Activated naive CD4-positive, alpha-beta T cell treated with anti-CD3 and anti-CD28 coated beads, Interleukin-2, amount 50 U/mL, for 16 hours (primary cell): ENCODE measurements around the gene GNB2.
"Not testable (repeated sequence)": the region's sequence is repeated elsewhere in the genome, so short reads cannot be mapped to it uniquely, and the experiment has no call there.

ENCODE experiments used
- DNase-seq: peaks from one replicate; pipeline ENCODE4 v3.0.0-alpha.2; 2020

Gene GNB2

DNA sequence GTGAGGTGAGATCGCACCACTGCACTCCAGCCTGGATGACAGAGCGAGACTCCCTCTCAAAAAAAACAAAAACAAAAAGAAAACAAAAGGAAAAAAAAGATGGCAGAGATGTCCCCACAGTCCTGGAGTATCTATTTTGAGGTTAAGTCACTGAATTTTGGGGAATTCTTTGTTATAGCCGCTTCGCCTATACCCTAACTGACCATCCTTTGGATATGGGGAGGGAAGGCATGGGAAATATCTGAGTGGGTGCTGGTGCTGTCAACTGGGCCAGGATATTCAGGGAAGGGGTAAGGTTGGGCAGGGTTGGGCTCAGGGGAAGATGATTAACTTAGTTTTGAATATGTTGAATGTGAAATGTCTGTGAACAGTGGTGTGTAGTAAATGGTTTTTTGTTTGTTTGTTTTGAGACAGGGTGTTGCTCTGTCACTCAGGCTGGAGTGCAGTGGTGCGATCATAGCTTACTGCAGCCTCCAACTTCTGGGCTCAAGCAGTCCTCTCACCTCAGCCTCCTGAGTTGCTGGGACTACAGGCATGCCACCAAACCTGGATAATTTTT is 8.3 kb upstream of the GNB2 start:
- DNase-seq = no peak

DNA sequence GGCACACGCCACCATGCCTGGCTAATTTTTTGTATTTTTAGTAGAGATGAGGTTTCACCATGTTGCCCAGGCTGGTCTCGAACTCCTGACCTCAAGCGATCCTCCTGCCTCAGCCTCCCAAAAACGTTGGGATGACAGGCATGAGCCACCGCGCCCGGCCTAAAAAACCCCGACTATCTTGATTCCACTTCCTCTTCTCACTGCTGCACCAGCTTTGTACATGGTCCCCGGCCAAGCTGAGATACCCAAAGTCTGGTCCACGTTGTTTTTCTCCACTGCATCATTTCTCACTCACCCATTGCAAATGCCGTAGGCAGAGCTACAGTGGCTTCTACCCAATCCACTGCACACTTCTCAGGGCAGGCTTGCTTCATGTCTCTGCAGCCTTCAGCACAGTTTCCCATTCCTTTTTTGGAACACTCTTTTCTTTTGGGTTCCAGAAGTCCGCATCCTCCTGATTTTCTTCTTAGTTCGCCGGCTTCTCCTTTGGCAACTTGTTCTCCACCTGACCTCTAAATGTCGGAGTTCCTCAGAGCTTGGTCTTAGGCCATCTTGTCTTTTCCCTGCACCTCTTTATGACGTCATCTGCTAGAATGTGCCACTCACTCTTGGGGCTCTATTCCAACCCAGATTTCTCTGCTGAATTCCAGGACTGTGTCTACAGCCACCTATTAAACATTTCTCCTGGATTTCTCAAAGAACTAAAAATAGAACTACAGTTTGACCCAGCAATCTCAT is 6.0 kb upstream of the GNB2 start:
- no peak for DNase-seq

DNA sequence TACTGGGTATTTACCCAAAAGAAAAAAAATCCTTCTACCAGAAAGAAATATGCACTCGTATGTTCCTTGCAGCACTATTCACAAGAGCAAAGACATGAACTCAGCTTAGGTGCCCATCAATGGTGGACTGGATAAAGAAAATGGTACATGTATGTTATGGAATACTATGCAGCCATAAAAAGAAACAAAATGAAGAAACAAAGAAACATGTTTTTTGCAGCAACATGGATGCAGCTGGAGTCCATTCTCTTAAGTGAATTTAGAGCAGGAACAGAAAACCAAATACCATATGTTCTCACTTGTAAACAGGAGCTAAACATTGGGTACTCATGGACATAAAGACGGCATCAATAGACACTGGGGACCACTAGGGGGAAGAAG is 5.5 kb upstream of the GNB2 start:
- no peak for DNase-seq

DNA sequence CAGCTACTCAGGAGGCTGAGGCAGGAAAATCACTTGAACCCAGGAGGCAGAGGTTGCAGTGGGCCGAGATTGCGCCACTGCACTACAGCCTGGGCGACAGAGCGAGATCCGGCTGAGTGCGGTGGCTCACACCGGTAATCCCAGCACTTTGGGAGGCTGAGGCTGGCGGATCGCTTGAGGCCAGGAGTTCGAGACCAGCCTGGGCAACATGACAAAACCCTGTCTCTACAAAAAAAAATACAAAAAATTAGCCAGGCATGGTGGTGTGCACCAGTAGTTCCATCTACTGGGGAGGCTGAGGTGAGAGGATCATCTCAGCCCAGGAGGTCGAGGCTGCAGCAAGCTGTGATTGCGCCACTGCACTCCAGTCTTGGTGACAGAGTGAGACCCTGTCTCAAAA is 4.4 kb upstream of the GNB2 start:
- DNase-seq = not testable (repeated sequence)

DNA sequence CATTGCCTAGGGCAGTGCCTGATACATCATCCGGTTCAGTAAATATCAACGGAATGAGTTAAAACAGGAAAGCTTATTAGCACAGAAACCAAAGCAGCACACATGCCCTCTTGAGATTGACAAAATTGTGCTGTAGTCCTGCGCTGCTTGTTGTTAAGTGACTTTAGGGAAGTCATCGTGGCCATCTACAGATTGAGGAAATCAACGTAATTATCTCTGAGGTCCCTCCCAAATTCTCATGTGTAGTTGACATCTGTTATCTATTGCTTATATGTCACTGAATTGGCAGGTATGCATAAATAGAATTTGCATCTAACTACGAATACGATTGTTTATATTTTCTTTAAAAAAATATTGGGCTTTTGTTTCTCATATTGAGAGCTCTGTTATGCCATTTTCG is 3.5 kb upstream of the GNB2 start:
- DNase-seq = no peak

DNA sequence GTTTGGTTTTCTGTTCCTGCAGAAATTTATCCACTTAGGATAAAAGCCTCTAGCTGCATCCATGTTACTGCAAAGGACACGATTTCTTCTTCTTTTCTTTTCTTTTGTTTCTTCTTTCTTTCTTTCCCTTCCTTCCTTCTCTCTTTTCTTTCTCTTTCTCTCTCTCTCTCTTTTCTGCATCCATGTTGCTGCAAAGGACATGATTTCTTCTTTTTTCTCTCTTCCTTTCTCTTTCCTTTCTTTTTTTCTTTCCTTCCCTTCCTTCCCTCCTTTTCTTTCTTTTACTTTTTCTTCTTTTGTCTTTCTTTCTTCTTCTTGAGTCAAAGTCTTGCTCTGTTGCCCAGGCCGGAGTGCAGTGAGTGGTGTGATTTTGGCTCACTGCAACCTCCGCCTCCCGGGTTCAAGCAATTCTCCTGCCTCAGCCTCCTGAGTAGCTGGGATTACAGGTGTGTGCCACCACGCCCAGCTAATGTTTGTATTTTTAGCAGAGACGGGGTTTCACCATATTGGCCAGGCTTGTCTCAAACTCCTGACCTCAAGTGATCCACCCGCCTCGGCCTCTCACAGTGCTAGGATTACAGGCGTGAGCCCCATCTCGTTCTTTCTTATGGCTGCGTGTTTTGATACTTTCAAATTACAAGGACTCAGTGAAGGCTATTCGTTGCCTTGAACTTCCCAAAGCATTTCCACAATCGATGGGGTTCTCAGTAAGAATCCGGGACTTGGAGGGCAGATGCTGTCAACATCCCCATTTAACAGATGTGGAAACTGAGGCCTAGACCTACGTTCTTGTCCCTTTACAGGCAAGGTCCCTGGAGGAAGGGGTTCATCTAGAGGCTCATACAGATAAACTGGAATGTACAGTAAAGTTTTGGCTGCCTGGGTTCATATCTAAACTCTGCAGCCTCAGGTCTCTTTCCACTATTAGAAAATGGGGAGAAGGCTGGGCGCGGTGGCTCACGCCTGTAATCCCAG is 1.9 kb upstream of the GNB2 start:
- no peak for DNase-seq

DNA sequence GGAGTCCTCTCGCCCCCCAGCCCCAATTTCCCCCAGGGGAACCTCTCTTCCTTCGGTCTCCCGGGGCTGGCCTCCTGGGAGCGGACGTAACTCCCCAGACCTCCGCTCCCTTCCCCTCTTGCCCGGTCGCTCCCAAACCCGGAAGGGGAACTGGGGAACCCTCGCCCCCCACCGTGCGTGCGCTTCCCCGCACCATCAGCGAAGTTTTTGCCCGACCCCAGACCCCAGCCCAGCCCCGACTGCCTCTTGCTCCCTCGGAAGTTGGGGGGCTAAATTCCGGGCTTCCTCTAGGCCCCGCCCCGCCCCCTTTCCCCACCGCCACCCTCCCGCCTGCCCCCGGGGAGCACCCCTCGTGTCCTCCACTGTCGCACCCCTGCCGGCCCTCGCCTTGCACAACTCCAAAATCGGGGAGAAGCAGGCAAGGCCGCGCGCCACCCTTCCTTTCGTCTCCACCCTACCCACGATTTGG is 436 bp downstream of the GNB2 start:
- DNase-seq = peak; percentile 47

DNA sequence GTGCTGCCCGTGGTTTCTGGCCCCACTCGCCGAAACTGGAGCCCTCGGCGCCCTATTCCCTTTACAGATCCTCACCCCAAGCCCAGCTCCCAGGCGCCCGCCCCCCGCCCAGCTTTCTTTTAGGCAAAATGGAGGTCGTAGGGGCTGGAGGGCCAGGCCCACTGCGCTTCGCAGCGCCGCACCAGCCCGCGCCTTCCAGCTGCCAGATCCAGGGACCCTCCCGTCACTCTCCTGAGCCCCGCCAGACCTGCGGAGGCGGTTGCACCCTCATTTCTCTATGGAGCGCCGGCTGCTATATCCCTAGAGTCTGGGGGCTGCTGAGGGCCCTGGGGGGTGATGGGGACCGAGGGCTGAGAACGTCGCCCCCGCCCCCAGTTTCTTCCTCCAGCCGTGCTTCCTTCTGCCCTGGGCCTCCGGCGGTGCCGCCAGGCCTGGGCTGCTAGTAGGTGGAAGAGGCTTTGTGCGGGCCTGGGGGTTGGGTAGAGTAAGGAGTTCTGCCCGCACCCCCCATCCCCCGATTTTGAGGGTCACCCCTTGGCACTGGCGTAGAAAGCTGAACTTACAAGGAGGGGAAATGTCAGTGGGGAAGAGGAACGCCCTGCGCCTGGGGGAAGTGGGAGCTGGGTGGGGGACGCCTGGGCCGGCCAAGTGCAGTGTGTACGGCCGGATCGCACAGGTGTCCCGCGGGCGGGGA is 1.0 kb downstream of the GNB2 start:
- DNase-seq = peak; percentile 41

DNA sequence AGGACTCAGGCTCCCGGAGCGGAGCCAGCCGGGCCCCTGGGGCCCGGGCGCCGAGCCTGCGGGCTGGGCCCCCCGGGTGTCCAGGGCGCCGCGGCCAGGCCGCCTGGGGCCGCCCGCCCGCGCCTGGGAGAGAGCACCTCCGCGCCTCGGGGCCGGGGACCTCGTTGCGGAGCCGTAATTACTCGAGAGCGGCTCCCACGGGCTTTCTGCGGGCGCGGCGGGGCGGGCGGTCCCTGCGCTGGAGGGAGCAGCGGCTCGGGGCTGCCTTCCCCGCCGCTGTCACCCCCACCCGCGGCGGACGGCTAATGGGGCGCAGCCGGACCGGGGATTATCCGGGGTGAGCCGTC is 1.5 kb downstream of the GNB2 start:
- peak; percentile 52 for DNase-seq

DNA sequence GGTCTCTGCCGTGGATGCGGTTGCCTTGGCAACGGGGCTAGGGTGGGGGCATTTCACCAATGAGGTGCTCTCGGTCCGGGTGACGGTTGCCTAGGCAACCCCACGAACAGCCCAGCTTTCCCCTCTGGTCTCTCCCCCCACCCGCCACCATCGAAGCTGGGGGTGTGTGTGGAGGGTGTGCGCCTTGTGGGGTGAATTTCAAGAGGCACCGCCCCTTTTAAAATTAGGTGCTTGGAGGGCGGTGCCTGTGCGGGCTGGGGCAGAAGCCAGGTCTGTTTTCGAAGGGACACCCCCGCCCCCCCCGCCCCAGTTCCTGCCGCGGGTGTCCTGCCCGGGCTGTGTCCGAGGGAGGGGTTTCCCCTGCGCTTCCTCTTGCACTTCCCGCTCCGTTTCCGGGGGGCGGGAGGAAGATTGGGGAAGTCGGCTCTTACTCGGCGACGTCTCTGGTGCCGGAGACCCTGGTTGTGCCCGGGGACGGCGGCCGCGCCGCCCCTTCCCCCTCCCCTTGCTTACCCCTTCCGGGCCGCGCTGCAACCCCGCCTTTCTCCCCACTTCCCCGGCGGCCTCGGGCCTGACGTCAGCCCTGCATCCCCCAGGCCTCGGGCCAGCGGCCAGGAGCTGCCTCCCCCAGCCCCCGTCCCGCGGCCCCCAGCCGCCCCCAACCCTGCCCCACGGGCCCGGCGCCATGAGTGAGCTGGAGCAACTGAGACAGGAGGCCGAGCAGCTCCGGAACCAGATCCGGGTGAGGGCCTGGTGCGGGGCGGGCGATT is 2.2 kb downstream of the GNB2 start:
- DNase-seq = peak; percentile 75

DNA sequence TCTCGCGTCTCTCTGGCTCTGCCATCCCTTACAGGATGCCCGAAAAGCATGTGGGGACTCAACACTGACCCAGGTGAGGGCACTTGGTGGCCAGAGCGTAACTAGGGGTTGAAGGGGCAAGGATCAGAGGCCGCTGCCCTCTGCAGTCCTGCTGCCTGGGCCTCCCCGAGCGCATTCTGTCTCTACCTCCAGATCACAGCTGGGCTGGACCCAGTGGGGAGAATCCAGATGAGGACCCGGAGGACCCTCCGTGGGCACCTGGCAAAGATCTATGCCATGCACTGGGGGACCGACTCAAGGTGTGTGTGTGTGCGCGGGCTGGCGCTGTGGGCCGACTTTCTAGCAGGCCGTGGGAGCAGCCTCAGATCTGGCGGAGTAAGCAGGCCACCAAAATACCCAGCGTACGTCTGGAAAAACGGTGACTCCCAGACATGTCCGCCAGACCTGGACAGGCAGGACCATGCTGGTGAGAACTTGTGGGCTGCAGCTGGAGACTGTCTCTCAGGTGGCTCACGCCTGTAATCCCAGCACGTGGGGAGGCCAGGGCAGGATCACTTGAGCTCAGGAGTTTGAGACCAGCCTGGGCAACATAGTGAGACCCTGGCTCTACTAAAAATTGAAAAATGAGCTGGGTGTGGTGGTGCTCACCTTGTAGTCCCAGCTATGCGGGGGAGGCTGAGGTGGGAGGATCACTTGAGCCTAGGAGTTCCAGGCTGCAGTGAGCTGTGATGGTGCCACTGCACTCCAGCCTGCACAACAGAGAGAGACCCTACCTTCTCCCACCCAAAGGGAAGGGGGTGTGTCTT is 3.2 kb downstream of the GNB2 start:
- DNase-seq = no peak

DNA sequence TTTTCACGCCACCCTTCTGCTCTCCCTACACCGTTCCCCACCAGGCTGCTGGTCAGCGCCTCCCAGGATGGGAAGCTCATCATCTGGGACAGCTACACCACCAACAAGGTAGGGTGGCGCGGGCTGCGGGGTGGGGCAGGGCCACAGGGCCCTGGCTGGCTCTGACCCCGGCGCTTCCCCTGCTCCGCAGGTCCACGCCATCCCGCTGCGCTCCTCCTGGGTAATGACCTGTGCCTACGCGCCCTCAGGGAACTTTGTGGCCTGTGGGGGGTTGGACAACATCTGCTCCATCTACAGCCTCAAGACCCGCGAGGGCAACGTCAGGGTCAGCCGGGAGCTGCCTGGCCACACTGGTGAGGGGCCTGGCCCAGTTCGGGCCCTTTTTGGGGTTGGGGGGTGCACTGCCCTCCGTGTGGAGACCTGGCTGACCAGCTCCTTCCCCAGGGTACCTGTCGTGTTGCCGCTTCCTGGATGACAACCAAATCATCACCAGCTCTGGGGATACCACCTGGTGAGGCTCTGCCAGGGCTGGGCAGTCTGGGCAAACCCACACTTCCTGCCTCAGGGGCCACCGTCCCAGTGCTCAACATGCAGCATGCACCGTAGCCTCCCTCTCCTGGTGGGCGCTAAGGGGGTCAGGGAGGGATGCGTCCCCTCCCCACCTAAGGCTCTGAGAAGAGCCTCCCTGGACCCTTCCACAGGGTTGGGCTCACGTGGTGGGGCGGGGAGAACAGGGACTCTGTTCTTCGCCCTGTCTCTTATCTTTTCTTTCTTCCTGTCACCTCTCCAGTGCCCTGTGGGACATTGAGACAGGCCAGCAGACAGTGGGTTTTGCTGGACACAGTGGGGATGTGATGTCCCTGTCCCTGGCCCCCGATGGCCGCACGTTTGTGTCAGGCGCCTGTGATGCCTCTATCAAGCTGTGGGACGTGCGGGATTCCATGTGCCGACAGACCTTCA is 4.0 kb downstream of the GNB2 start:
- DNase-seq = no peak

DNA sequence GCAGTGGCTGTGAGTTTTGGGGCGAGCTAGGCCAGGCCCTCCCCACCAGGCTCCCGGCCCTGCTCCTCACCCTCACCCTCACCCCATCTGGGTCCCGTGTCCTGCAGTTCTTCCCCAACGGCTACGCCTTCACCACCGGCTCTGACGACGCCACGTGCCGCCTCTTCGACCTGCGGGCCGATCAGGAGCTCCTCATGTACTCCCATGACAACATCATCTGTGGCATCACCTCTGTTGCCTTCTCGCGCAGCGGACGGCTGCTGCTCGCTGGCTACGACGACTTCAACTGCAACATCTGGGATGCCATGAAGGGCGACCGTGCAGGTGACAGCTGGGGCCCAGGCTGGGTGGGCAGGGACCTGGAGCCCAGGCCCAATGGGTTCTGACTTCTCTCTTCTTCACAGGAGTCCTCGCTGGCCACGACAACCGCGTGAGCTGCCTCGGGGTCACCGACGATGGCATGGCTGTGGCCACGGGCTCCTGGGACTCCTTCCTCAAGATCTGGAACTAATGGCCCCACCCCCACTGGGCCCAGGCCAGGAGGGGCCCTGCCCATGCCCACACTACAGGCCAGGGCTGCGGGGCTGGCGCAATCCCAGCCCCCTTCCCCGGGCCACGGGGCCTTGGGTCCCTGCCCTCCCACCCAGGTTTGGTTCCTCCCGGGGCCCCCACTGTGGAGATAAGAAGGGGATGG is 4.9 kb downstream of the GNB2 start:
- no peak for DNase-seq

DNA sequence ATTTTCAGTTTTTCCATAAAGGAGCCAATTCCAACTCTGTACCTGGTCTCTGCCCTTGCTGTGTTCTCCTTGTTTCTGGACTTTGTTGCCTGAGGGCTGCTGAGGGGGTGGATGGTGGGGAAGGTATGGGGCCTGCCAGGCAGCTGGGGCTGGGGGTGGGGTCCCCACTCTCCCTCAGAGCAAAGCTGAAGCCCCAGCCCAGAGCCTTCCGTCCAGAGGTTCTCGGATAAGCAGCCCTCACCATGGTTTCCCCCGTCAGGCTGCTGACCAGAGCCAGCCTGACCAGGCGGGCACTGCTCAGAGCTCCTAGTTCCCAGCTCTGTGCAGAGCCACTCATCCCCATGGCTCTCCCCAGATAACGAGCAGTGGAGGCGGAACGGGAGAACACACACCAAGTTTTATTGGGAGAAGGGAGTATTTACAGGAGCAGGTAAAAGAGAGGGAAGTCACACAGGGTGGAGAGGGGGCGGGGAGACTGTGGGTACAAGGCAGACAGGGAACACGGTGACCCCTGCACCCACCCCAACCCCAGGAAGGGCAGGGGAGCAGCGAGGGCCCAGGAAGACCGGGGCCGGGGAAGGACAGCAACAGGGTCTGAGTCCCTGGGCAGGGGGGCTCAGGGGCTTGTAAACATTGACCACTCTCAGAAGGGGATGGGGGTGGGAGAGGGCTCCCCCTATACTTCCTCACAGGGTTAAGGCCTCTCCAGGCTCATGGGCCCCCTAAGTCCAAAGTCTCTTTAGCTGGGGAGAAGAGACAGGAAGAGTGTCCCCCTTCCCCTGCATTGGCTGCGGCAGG is 5.8 kb downstream of the GNB2 start:
- DNase-seq = no peak

DNA sequence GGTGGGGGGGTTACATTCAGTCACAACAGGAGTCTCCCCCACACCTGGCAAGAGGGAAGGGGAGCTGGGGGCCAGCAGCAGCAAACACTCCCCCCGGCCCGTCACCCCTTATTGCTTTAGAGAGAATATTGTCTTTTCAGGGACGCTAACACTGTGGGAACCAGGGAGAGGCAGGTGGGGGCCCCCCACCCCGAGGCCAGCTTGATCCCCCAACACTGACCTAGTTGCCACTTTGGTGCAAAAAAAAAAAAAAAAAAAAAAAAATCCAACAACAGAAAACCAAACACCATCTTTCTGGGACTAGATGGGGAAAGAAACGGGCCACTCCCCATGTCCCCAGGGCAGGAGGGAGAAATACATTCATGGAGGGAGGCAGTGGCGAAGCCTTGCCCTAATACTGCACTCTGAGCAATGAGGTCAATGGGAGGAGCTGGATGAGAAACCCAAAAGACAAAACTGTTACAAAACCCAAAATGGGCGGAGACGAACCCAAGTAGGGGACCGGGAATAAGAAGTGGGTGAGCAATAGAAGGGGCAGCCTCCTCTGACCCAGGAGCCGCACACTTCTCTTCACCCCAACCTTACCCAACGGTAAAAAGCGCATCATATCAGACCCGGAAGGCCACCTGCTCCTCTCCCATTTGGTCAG is 6.5 kb downstream of the GNB2 start:
- no peak for DNase-seq

DNA sequence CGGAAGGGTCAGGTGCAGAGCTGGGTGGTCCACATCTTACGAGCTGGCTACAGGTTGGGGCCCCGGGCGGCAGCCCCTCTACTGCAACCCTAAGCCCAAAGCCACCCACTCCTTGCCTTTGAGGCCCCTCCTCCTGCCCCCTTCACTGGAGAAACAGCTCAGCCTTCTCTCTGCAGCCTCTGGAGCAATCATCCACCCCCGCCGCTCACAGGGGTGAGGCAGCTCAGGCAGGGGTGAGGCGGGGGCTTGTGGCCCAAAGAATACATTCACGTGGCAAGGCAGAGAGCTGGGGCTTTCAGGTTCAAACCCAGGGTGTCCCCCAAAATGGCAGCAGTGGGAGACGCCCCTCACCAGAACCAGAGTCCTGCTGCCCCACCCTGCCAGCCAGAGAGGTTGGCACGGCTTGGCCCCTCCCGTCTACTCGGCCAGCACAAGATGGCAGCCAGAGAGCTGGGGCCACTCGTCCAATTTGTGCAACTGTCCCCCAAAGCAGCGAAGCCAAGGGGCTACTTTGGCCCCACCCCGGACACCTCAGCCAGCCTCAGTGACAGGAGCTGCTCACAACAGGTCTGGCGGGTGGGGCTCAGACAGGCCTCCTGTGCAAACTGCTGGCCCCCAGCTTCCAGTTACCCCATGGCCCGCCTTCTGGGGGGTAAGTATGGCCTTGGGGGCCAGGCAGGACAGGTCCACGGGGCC is 7.2 kb downstream of the GNB2 start:
- no peak for DNase-seq

DNA sequence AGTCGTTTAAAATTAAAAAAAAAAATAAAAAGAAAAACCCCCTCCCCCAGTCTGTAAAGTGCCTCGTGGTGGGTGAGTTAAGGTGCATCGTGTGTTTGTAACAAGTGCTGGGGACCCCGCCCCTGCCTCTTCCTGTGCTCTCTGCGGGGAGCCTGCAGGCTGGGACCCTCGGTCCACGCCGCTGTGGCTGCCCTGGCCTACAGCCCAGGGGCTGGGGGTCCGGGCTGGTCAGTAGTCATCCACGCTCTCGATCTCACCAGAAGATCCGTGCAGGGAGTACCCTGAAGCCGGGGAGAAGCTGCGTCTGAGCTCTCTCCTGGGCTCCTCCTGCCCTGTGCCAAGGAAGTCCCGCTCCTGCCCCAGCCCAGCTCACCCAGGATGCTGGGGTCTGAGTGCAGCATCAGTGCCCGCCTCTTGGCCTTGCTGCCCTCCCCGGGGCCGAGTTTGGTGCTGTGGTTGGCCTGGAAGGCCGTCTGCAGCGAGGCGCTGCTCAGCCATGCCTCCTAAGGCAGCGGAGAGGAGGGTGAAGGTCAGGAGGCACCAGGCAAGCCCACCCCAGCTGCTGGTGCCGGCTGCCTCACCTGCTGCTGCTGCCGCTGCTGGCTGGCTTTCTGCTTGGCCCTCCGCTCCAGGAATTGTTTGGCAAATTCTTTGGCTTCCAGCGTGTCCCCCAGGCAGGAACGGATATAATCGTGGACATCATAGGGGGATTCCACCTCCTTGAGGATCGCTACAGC is 8.1 kb downstream of the GNB2 start:
- DNase-seq = no peak
